ENCODE measurements around the gene C11orf16.
A peak's percentile ranks its signal among the peaks of the same experiment; 100 is the strongest.
"Not testable (repeated sequence)": the region's sequence is repeated elsewhere in the genome, so short reads cannot be mapped to it uniquely, and the experiment has no call there.

C11orf16 gene

DNA sequence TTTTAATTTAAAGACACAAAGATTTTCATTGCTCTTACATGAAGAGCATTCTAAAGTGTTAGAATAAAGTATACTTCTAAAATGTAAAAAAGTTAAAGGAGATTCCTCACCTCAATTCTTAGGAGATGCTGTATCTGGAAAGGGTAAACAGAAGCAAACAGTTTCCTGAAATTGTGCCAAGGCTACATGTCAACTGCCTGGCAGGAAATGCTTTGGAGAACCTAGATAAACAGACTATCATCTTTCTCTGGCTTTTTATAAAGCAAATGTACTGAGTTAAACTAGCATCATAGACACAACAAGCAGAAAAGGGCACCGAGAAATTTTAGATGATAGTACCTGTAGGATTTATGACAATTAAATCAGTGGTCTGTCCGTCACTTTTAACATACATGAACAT lies 46.4 kb downstream of the C11orf16 start:
- DNase-seq (ENCODE audit: low read depth): no peak

DNA sequence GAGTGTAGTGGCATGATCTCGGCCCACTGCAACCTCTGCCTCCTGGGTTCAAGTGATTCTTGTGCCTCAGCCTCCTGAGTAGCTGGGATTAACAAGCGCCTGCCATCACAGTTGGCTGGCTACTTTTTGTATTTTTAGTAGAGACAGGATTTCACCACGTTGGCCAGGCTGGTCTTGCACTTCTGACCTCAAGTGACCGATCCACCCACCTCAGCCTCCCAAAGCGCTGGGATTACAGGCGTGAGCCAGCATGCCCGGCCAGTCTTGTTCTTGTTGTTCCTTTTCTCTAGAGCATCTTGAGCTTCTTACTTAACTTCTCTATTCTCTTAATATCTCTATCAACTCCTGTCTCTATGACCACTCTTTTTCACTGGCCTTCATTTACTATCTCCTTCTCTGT lies 51.2 kb downstream of the C11orf16 start:
- DNase-seq (ENCODE audit: low read depth): not testable (repeated sequence)

DNA sequence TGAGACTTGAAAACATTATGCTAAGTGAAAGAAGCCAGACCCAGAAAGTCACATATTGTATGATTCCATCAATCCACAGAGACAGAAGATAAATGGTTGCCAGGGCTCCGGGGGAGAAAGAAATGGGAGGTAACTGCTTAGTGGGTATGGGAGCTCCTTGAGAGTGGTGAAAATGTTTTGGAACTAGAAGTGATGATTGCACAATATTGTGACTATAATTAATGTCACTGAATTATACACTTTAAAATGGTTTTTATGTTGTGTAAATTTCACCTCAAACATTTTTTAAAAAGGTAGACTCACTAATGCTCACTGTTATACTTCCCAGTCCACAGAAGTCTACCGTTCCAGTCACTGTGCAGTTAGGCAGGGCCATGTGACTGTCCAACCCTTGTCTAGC lies 54.0 kb downstream of the C11orf16 start:
- no peak for DNase-seq (ENCODE audit: low read depth)

DNA sequence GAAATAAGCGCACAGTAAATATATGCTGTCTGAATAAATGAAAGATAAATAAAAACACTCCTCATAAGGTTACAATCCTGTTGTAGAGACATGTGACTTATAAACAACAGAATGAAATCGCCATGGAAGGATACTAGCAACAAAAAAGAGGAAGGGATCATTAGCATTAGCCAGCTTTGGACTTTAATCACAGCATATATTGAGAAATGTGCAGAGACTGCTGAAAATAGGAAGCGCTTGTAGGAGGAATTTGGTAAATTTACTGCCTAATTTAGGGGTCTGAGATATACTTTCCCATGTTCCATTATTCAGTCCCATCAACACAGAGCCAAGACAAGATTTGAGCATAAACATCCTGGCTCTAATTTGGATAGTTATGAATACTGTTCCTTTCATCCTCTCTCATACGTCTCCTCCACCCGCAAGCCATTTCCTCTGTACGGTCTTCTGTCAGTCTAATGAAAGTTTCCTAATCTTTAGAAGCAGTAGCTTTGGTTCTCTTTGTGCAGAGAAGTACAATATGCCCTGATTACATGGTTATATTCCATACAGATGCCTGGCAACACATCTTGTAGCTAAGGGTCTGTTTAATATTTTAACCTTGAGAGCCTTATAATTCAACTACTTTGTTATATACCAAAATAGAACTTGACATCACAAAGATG lies 58.9 kb downstream of the C11orf16 start:
- no peak for DNase-seq (ENCODE audit: low read depth)

DNA sequence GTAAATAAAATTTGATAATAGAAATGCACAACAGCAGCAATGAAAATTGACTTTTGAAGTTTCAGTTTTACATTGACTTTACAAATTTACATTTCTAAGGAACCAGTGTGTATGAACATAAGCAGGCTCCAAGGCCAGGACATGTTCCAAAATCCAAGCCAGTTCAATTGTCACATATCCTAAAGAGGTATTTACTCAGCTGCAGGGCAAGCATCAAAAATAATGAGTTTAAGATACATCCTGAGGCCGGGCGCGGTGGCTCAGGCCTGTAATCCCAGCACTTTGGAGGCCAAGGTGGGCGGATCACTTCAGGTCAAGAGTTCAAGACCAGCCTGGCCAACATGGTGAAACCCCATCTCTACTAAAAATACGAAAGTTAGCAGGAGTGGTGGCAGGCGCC lies 60.8 kb downstream of the C11orf16 start:
- DNase-seq (ENCODE audit: low read depth): no peak

DNA sequence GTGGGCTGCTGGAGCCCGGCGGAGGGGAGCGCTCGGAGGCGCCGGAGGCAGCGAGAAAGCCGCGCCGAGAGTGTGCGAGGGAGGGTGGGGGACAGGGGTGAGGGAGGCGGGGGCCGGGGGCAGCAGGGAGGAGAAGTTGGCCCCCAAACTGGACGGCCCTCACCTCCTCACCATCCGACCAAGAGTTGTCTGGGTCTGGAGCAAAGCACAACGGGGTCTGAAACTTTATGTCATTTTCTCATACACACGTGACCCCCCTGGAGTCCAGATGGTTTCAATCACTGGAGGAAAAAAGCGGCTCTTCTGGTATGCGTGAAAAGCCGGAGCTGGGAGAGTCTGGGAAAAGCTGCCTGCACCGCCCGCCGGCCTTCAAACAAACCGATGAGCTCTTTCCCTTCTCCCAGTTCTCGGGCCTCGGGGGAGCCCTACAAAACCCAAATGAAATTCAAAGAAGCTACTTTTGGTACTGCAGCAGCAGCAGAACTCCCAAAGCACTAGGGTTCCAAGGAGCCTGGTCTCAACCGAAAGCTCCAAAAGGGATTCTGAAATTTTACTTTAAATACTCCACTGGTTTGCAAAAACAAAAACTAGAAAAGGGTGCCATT lies 61.5 kb downstream of the C11orf16 start:
- peak; percentile 62 for DNase-seq (ENCODE audit: low read depth)

DNA sequence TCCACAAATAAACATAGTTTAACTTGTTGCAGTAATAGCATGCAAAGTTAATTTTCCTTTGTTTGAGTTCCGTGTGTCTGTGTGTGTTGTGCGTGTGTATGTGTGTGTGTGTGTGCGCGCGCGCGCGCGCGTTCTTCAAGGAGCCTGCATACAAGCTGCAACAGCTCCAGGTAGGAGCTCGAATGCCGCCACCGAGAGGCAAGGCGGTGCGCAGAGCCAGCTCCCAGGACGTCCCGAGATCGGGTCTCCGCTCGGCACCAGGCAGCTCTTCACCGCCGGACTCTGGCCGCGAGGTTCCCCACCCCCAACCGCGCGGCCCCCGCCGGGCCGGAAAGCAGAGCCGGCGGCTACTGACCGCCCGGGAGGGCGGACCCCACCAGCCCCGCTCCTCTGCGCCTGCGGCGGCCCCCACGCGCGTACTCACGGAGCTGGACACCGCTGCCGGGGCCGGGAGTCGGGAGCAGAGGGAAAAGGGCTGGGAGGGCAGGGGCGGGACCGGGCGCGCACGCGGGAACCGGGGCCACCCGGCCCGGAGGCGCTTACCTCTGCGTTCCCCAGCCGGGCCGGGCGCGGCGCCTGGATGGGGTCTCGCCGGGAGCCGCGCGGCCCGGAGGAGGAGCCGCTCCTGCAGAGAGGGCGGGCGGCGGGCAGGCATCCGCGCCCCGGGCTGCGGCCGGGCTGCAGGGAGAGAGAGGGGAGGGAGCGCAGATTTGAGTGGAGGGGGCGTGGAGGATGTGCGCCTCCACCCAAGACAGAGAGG lies 62.2 kb downstream of the C11orf16 start:
- DNase-seq (ENCODE audit: low read depth): peak; percentile 43
